ENCODE results near the gene PRDX5.

PRDX5 gene

GRCh38 chr11:64317961-64318765 lies at the start of gene PRDX5:
TSS of gene PRDX5 (plus strand) at chr11:64318121. CDS start at chr11:64318216, 95 bp downstream.
- TF ChIP-seq CTCF (IDR thresholded peaks at IDR 0.05; ENCODE audit: extremely low read depth, missing control alignments): peak; percentile 50
- DNase-seq (ENCODE audit: low spot score): peak; percentile 97

- no peak for TF ChIP-seq CTCF (IDR thresholded peaks at IDR 0.05; ENCODE audit: extremely low read depth, missing control alignments)
- no peak for DNase-seq (ENCODE audit: low spot score)
These were observed 48.9 kb upstream of the PRDX5 start for GRCh38 chr11:64268893-64269539.

- peak; percentile 92 for DNase-seq (ENCODE audit: low spot score)
- TF ChIP-seq CTCF (IDR thresholded peaks at IDR 0.05; ENCODE audit: extremely low read depth, missing control alignments): no peak
These were observed 48.2 kb upstream of the PRDX5 start for GRCh38 chr11:64269540-64270220.

GRCh38 chr11:64275031-64275800 lies 42.7 kb upstream of the PRDX5 start:
- no peak for DNase-seq (ENCODE audit: low spot score)
- no peak for TF ChIP-seq CTCF (IDR thresholded peaks at IDR 0.05; ENCODE audit: extremely low read depth, missing control alignments)

- DNase-seq (ENCODE audit: low spot score): no peak
- TF ChIP-seq CTCF (IDR thresholded peaks at IDR 0.05; ENCODE audit: extremely low read depth, missing control alignments): no peak
These were observed 42.1 kb upstream of the PRDX5 start for GRCh38 chr11:64275841-64276240.

GRCh38 chr11:64276653-64277431 lies 41.1 kb upstream of the PRDX5 start:
- DNase-seq (ENCODE audit: low spot score): no peak
- no peak for TF ChIP-seq CTCF (IDR thresholded peaks at IDR 0.05; ENCODE audit: extremely low read depth, missing control alignments)

Data from GM20000 (cell line).